ENCODE measurements around the gene CCNT2.
"Not testable (repeated sequence)": the region's sequence is repeated elsewhere in the genome, so short reads cannot be mapped to it uniquely, and the experiment has no call there.

Gene CCNT2

GRCh38 chr2:134973241-134974138 lies 54.9 kb downstream of the CCNT2 start:
- DNase-seq (ENCODE audit: low read depth in 2 of 3, low spot score in 1 of 3) = no peak

DNA sequence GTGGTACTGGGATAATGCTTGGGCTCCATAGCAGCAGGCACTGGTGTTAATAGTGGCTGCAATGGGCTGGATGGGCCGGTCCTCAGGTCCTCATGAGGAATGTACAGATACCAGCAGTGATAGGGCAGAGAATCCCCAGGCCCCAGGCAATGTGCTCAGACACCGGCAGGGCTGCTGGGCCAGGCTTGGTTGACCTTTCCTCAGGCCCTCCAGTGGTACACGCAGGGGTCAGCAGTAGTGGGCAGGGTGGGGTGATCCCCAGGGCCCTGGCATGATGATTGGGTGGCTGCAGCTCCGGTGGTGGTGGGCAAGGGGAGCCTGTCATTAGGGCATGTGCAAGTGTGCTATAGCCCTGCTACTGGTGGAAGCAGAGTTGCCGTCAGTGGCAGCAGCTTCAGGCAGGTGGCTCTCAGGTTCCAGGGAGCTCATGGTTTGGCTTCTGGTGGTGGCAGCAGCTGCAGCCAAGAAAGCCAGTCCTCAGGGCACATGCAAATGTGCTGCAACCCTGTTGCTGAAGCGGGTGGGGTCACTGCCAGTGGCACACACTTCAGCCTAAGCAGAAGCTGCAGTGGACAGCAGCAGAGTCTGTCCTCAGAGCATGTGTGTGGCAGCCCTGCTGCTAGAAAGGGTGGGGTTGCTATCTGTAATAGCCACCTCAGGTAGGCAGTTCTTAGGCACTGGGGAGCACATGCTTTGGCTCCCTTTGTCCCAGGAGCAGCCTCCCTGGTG lies 56.8 kb downstream of the CCNT2 start:
- DNase-seq (ENCODE audit: low read depth in 2 of 3, low spot score in 1 of 3) = no peak

- no peak for DNase-seq (ENCODE audit: low read depth in 2 of 3, low spot score in 1 of 3)
Measured at GRCh38 chr2:134976074-134976702, 57.6 kb downstream of the CCNT2 start.

- not testable (repeated sequence) for DNase-seq (ENCODE audit: low read depth in 2 of 3, low spot score in 1 of 3)
Measured at GRCh38 chr2:134977104-134977503, 58.5 kb downstream of the CCNT2 start.

- DNase-seq (ENCODE audit: low read depth in 2 of 3, low spot score in 1 of 3) = no peak
Measured at GRCh38 chr2:134979221-134979620, 60.6 kb downstream of the CCNT2 start.

DNA sequence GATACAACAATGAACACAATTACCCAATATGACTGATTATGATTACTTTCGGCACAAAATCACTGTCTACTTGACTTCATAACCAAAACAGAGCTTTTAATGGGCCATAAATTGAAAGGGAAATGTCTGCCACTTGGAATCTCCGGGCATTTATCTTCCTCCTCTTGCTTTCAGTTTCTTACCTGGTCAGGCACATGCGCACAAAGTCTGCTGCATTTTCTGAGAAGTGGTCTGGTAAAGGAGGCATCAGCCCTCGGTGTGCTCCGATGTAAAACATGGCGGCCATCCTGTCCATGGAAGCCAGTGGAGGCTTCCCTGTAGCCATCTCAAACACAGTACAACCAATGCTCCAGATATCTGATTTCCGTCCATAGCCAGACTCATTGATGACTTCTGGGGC lies 62.0 kb downstream of the CCNT2 start:
- no peak for DNase-seq (ENCODE audit: low read depth in 2 of 3, low spot score in 1 of 3)

- DNase-seq (ENCODE audit: low read depth in 2 of 3, low spot score in 1 of 3) = no peak
Measured at GRCh38 chr2:134982603-134983002, 64.0 kb downstream of the CCNT2 start.

- DNase-seq (ENCODE audit: low read depth in 2 of 3, low spot score in 1 of 3) = no peak
Measured at GRCh38 chr2:134985061-134985460, 66.4 kb downstream of the CCNT2 start.

DNA sequence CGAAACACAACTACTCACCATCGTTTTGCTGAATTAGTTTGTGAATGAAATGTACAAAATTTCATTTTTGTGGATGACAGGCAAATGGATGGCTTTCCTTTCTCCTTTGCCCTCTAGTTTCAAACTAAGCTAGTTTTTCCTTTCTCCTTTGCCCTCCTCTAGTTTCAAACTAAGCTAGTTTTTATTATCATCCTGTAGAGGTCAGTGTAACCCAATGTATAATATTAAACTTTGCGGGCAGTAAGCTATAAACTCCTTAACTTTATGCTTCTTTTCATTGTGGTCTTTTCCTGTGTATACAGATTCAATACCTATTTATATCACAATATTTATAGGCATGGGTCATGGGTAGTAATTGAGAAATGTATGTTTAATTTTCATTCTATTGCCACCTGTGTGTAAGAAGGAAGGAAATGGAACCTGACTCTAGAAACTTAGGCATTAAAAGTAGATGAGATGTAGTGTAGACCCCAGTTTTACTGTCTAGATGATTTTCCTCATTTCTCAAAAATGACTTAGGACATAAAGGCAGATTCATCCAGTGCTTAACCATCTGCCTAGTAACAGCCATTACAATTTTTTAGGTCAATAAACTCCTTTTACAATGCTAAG lies 70.5 kb downstream of the CCNT2 start:
- DNase-seq (ENCODE audit: low read depth in 2 of 3, low spot score in 1 of 3) = no peak

DNA sequence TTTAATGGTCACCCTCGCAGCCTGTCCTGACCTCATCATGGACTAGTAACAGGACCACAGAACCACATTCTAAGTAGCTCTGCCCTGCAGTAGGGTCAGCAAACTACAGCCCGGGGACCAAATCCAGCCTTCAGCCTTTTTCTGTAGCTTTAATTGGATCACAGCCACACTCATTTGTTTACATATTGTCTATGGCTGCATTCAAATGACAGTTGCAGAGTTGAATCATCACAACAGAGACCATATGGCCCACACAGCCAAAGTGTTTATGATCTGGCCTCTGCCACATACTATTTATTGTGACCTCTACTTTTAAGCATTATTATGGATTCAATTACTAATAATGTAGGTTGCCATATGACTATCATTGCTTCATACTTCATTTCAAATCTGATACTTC lies 80.9 kb downstream of the CCNT2 start:
- no peak for DNase-seq (ENCODE audit: low read depth in 2 of 3, low spot score in 1 of 3)

- no peak for DNase-seq (ENCODE audit: low read depth in 2 of 3, low spot score in 1 of 3)
Measured at GRCh38 chr2:135002836-135003235, 84.2 kb downstream of the CCNT2 start.

DNA sequence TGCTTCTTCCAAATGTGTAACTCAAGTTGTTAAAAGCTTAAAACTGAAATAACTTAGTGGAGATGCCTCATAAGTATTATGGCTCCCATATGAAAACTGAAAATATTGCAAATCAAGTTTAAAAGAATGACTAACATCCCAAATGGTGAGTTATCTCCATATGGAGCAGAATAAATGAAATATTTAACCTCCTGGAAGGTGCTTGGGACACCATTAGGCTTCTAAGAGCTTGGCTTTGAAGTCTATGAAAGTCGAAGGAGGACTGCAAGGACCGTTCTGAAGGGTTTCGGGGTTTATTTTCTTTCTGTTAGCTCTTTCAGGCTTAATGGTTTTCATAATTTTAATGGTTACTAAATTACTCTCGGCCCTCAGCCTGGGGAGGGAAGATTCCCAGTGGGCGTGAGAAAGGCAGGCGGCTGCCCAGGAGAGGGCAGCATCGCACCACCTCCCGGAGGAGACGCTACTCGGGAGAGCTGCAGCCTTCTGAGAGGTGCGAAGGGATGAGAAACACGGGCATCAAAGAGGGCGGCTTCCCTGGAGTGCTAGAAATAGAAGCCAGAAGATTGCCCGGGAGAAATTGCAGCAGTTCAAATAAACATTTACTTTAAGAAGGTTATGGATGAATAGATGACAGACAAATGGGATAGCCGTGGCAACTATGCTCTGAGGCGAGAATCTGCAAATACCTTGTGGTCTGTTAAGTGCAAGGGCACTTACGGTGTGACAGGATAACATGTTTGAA lies 85.6 kb downstream of the CCNT2 start:
- peak; percentile 60 to 73 (median 67) for DNase-seq (ENCODE audit: low read depth in 2 of 3, low spot score in 1 of 3)

DNA sequence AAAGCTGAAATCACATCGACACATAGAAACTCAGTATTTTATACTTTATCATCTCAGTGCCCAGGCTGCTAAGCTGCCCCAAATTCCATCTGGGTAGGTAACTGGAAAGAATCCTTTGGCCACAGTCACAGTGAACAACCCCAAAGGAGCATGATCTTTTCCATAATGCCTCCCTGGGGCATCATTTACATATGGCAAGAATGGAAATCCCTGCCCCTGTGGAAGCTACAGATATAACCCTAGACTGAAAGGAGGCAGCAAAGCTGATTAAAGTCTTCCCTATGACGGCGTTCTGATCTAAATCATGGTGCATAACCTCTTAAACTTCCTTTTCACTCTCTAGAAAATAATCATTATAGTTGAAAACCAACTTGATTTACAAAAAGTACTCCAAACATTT lies 87.1 kb downstream of the CCNT2 start:
- DNase-seq (ENCODE audit: low read depth in 2 of 3, low spot score in 1 of 3) = no peak
